Activated CD4-positive, alpha-beta T cell treated with anti-CD3 and anti-CD28 coated beads for 4 hours (primary cell): ENCODE data around the gene GPX4.

Source experiments
- DNase-seq, 2 donors: peaks; one replicate each; pipeline ENCODE4 v3.0.0-alpha.2; 2020

Gene GPX4

GRCh38 chr19:1153891-1154730 is 50.3 kb downstream of the GPX4 start:
- no peak for DNase-seq

DNA sequence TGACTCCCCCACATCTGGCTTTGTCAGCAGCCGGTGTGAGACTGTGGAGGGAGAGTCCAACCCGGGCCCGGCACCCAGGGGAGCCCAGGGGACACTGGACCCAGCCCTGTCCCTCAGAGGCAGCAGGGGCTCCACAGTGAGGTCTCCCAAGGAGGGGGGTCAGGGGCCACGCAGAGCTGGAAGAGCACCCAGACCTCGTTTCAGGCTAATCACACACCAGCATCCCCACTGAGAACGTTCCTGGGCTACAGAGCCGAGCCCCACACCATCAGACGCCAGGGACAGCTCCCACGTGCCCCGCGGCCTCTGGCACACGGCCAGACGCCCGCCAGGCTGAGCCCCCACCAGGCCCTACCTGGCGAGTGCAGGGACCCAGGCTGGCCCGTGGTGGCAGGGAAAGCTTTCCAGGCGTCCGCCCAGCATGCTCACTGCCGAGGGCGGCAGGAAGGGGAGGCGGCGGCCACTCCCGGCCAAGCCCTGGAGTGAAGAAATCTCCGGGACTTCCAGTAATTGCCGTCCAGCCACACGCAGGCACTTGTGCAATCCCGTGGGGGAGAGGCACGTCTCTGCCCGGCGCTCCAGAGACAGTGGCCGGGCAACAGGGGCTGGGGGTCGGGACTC is 51.0 kb downstream of the GPX4 start:
- no peak for DNase-seq

- no peak for DNase-seq
Observed at GRCh38 chr19:1155352-1156304, 51.8 kb downstream of the GPX4 start.
